Measurements from ENCODE around the gene ADPRH.
A peak's percentile ranks its signal among the peaks of the same experiment; 100 is the strongest.
"Not testable (repeated sequence)": the region's sequence is repeated elsewhere in the genome, so short reads cannot be mapped to it uniquely, and the experiment has no call there.

Gene ADPRH

GRCh38 chr3:119558626-119559317, 20.5 kb upstream of the ADPRH start:
- DNase-seq (ENCODE audit: low read depth, low spot score) = no peak
- H3K27ac ChIP-seq = no peak overlapping the region

DNA sequence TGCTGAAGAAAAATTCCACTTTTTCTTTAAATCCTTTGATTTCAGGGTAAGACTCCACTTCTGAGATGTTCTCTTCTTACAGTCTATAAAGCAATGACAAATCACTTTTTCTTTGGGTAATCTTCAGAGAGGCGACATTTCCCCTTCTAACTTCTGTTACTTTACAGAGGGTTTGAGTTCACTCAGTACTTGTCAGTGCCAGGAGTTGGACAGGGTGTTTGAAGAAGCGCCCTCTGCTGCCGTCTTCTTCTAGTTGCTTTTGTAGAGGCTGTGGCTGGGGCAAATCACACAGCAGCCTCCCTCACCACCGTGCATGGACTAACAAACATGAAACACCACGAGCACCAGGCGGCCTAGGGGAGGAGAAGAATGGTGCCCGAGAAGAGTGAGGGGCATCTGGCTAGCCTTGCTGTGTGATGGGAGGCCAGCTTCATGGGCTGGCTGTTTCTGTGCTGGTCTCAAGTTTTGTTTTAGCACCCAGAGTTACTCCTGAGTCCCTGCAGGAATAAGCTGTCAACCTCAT, 19.8 kb upstream of the ADPRH start, which contains the start of gene CD80:
Gene CD80, minus strand, starts transcription at position 174 of the 523 bp plus-strand sequence. CDS start 1,886 bp downstream, outside the sequence.
- H3K27ac ChIP-seq = no peak within 1 kb of the TSS
- no peak for DNase-seq (ENCODE audit: low read depth, low spot score)

GRCh38 chr3:119560160-119560559, 19.1 kb upstream of the ADPRH start:
- no peak for DNase-seq (ENCODE audit: low read depth, low spot score)
- no peak overlapping the region for H3K27ac ChIP-seq

DNA sequence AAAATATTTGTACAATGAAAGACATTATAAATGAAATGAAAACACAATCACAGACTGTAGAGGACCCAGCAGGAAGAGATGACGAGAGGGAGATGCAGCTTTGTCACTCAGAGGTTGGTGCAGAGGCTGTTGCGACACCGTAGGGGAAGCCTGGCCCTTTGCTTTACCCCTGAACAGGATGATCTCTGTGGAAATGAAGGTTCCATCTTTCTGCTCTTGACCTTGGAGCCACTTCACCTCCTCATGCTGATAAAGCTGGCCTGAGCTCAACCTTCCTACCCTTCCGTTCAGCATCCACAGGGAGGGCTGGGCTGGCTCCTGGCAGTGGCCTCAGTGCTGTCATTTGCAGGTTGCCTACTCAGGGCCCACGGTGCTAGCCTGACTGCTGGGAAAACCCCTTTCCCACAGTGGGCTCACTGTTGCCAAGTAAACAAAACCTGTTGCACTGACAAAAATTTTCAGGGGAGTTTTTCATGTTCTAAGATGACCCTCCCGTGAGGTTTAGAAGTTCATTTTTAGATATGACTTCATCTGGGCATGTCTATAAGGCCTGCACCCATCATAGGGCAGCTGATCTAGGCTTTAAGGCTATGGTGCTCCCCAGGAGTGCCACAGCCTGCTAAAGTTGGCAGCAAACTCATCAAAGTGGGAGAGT, 16.9 kb upstream of the ADPRH start:
- no peak for DNase-seq (ENCODE audit: low read depth, low spot score)
- H3K27ac ChIP-seq = no peak overlapping the region

DNA sequence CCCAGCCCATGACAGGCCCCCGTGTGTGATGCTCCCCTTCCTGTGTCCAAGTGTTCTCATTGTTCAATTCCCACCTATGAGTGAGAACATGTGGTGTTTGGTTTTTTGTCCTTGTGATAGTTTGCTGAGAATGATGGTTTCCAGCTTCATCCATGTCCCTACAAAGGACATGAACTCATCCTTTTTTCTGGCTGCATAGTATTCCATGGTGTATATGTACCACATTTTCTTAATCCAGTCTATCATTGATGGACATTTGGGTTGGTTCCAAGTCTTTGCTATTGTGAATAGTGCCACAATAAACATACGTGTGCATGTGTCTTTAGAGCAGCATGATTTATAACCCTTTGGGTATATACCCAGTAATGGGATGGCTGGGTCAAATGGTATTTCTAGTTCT, 16.0 kb upstream of the ADPRH start:
- not testable (repeated sequence) for DNase-seq (ENCODE audit: low read depth, low spot score); H3K27ac ChIP-seq

DNA sequence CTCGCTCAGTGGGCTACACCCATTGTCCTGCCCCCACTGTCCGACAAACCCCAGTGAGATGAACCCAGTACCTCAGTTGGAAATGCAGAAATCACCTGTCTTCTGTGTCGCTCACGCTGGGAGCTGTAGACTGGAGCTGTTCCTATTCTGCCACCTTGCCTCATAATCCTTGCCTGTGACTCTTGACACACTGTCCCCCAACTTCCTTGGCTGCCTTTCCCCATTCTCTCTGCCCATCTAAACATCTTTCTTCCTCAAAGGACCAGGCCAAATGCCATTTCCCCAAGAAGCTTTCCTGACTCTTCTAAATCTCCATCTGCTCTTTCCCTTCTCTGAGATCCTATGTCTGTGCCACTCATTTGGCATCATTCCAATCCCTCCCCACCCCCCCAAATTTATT, 10.1 kb upstream of the ADPRH start:
- DNase-seq (ENCODE audit: low read depth, low spot score) = no peak
- H3K27ac ChIP-seq = no peak overlapping the region

DNA sequence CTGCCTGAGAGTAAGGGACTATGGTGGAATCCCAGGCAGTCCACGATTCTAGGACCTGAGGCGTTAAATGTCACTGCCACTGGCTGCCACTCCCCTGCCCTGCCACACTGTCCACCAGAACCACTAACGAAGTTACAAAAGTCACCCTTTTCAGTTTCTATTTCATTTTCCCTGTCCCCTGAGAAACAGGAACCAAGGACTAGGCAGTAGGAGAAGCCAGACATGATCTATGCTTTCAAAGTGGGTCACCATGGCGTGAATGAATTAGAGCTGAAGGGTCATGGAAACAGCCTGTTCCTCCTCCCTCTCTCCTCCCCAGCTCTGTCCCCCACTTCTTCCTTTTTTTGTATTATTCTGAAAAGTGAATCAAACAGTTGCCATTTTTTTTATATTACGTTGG, 9.1 kb upstream of the ADPRH start:
- no peak for DNase-seq (ENCODE audit: low read depth, low spot score)
- no peak overlapping the region for H3K27ac ChIP-seq

DNA sequence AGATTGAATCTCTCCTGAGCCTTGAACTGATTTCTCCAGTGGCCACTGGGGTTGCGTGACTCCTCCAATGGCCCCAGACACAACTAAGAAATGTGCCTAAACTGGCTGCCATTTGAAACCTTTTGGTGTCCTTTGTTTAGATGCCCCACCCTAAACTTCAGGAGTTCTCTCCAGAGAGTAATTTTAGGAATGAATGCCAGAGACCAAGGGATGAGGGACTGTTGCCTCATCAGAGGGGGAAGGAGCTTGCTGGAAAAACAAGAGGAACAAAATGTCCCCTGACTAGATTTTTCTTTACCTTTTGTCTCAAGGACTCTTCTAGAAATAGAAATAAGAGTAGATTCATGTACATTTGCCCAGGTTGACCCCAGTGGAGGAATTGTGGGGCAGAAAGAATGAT, 8.1 kb upstream of the ADPRH start:
- DNase-seq (ENCODE audit: low read depth, low spot score) = no peak
- H3K27ac ChIP-seq = no peak overlapping the region

DNA sequence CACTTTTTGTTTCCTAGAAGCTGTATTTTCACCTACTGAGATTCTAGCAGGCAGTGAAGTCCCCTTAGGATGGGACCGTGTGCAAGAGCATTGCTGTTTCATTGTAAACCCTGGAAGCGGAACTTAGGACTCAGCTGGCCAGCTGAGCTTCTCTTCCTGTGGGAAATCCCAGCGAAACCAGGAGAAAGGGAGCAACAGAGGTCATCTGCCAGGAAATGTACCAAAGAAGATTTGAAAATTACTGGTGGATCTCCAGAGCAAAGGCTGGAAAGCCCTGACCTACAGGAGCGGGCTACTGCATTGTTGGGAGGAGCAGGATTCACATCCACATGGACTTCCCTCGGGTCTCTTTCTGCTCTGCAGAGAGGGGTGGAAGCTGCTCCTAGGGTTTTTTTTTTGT, 7.6 kb upstream of the ADPRH start:
- no peak overlapping the region for H3K27ac ChIP-seq
- no peak for DNase-seq (ENCODE audit: low read depth, low spot score)

GRCh38 chr3:119575507-119575906, 3.8 kb upstream of the ADPRH start:
- DNase-seq (ENCODE audit: low read depth, low spot score) = no peak
- no peak overlapping the region for H3K27ac ChIP-seq

DNA sequence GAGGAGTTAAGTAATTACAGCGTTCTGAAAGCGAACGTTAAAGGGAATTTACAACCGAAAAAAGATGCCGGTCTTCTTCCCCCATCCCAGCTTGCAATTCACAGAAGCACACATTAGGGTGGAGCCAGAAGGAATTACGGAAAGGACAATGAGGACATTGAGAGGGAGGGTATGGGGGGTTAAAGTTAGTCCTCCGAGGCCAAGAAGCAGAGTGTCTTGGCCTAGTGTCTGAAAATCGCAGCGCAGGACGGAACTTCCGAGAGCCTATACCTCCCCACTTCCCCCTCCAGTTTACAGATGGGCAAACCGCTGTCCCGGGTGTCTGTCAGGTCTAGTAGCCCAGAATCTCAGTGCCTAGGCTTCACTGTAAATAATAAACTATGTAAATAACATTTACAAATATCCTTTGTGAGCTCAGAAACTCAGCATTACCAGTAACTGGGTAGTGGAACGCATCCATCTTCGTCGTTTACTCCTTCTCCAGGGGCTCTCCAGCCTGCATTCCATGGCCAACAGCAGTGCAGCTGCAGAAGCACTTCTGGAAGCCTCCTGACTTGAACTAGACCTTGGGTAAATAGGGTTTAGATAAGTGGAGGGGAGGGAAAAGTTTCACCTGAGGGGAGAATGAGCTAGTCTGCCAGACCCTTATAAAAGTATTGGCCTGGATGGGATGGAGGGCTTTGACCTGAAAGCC, 922 bp downstream of the ADPRH start:
- H3K27ac ChIP-seq = peak overlapping the region; percentile 54

DNA sequence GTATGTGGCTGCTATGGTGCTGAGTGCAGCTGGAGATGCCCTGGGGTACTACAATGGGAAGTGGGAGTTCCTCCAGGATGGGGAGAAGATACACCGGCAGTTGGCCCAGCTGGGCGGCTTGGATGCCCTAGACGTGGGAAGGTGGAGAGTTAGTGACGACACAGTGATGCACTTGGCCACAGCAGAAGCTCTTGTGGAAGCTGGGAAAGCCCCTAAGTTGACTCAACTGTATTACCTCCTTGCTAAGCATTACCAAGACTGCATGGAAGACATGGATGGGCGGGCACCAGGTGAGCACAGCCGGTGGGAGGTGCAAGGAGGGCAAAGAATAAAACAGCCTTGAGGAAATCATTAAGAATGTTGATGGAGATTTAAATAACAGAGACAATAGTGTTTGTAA, 2.9 kb downstream of the ADPRH start:
- no peak for DNase-seq (ENCODE audit: low read depth, low spot score)
- no peak overlapping the region for H3K27ac ChIP-seq

More for the DNA sequence above, 922 bp downstream of the ADPRH start:
- no peak for DNase-seq (ENCODE audit: low read depth, low spot score)

DNA sequence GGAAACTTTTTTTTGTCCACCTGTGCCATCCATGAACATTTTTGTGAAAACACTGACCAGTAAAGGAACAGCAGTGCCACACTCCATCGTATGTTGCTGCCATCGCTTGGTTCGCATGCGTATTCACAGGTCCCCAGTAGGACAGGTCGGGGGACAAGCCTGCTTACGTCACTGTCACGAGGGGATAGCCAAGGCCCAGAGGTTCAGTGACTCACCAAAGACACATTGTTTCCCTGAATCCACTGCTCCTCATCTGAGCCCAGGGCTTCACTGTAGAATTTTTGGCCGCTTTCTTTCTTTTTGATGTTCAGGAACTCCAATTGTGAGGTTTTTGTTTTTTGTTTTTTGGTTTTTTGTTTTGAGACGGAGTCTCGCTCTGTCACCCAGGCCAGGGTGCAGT, 5.9 kb downstream of the ADPRH start:
- H3K27ac ChIP-seq = no peak overlapping the region
- DNase-seq (ENCODE audit: low read depth, low spot score) = no peak

- no peak overlapping the region for H3K27ac ChIP-seq
These were observed 6.7 kb downstream of the ADPRH start for GRCh38 chr3:119585856-119586570.

GRCh38 chr3:119586733-119587172, 7.5 kb downstream of the ADPRH start:
- DNase-seq (ENCODE audit: low read depth, low spot score) = no peak
- H3K27ac ChIP-seq = no peak overlapping the region

More at GRCh38 chr3:119585856-119586570, 6.7 kb downstream of the ADPRH start:
- no peak for DNase-seq (ENCODE audit: low read depth, low spot score)

GRCh38 chr3:119588112-119588511, 8.8 kb downstream of the ADPRH start:
- no peak for DNase-seq (ENCODE audit: low read depth, low spot score)
- no peak overlapping the region for H3K27ac ChIP-seq

DNA sequence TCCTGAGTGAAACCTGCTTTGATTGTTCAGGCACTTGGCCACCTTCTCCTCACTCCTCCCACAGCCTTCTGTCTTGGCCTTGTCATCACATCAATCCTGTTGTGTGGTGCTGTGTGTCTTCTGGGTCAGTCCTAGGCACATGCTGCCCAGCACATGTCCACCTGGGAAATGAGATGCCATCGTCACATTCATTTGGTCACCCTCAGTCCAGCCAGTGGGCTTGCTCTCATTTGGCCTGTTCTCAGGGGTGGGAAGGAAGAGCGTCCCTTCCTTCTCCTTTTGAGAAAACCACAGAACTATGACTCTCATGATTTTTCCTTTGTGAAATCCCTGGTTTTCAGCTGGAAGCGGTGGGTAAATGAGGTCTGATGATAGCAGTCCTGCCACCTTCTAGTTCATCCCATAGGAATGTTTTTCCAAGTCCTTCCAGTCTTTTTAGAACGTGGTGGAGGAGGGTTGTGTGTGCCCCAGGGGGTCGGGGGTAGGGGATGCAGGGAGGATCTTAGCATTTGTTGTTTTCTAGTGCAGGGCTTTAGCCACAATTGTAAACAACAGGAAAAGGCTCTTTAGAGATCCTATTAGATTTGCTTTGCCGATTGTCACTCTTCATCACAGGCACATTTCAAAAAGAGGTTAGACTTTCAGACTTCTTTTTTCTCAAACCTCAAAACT, 9.9 kb downstream of the ADPRH start:
- H3K27ac ChIP-seq = no peak overlapping the region
- no peak for DNase-seq (ENCODE audit: low read depth, low spot score)

DNA sequence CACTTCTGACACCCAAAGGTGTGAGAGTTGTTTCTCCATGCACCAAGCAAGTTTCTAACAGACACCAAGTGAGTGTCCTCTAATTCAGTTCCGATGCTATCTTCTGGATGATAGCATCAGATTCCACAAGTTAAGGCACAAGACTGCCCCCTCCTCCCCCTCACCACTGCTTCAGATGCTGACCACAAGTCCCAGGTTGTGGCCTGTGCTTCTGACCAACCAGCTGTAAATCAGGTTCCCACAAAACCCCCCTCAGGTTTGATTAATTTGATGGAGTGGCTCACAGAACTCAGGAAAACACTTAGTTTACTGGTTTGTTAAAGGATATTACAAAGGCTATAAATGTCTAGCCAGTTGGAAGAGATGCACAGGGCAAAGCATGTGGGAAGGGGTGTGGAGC, 11.4 kb downstream of the ADPRH start:
- DNase-seq (ENCODE audit: low read depth, low spot score) = no peak
- H3K27ac ChIP-seq = no peak overlapping the region

DNA sequence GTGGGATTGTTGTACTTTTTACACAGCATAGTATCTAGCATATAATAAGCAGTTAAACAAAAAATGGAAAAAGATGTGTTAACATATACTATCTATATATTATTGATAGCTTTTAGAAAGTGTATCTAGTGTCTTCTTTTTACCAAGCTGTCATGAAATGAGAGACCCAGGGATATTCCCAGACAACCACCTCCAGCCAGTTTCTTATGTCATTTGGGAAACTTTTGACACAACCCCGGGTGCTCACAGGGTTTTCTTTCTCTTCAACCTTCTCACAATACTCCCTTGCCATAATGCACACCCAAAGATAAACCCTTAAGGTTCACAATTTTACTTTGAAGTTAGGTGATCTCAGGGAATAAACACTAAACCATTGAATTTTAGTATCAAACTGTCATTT, 13.6 kb downstream of the ADPRH start:
- DNase-seq (ENCODE audit: low read depth, low spot score) = no peak
- no peak overlapping the region for H3K27ac ChIP-seq

DNA sequence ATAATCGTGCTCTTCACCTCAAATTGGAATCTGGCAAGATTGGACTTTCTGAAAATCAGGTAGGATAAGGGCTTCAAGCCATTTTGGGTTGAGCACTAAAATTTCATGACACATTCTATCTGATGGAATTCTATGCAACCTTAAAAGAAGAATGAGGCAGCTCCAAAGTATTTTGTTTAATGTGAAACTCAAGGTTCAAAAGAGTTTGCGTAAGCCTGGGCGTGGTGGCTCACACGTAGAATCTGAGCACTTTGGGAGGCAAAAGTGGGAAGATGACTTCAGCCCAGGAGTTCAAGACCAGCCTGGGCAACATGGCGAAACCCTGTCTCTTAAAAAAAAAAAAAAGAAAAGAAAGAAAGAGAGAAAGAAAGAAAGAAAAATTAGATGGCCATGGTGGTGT, 14.8 kb downstream of the ADPRH start:
- H3K27ac ChIP-seq = no peak overlapping the region
- DNase-seq (ENCODE audit: low read depth, low spot score) = no peak

All from epithelial cell of prostate (primary cell).